ENCODE data around the gene AGPAT2. TPM values are rescaled to one million over a fixed set of nuclear protein-coding genes. Genes with fewer than 3 reads are reported as not detected.

Gene AGPAT2
- total and polyA plus RNA-seq, 2 experiments from 2014 or later: 31.8 to 44.7 TPM

DNA sequence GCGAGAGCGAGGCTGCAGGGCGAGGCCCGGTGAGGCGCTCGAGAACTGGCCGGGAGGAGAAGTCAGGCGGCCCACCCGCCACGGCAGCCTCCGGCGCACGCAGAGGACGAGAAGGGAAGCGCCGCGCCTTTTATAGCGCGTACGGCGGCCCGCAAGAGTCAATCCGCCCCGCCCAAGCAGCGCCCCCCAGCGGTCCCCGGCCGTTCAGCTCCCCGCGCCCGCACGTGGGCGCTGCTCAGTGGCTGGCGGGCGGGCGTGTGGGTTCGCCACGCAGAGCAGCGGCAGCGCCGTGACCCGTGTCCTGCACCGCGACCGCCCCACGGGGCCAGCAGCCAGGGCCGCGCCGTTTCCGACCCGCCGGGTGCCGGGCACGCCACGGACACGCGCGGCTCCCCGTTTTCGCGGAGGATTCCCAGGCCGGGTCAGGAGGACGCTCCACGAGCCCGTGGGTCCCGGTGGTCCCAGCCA, 40.9 kb upstream of the AGPAT2 start:
- Histone ChIP-seq H4K20me1 (replicated peaks; ENCODE audit: insufficient read depth) (peaks cover 31% of the 10 kb centered on the region), H2AFZ (no peak overlapping the region; the same call in 1 of the 2 replicates), H3K4me1 (ENCODE audit: insufficient read depth) (peaks cover 9% of the 10 kb centered on the region; the same call in 1 of the 2 replicates), H3K27ac (ENCODE audit: low read depth) (no peak overlapping the region), H3K36me3 (ENCODE audit: insufficient read depth) (peaks cover 22% of the 10 kb centered on the region), H3K4me3 (peak overlapping the region; percentile 99), H3K27me3 (ENCODE audit: insufficient read depth) (peaks cover 15% of the 10 kb centered on the region), H3K4me2 (peak overlapping the region; percentile 94), H3F3A (replicated peaks; ENCODE audit: low read depth) (peaks cover 43% of the 10 kb centered on the region), H3K79me2 (replicated peaks; ENCODE audit: insufficient read depth) (peaks cover 35% of the 10 kb centered on the region), H3K9me2 (ENCODE audit: insufficient read depth) (no peaks in the 10 kb centered on the region)
- peak; percentile 50 for ATAC-seq
- Mint-ChIP-seq H3K9me3 (no peaks in the 10 kb centered on the region; the same call in 1 of the 3 replicates), H3K4me1 (peaks cover 18% of the 10 kb centered on the region), H3K27ac (no peak overlapping the region), H3K4me3 (peak overlapping the region; percentile 93; the same call in 2 of the 3 replicates), H3K27me3 (ENCODE audit: insufficient read depth, low read depth, poor library complexity) (peaks cover 28% of the 10 kb centered on the region), H3K36me3 (ENCODE audit: low read depth) (peaks cover 48% of the 10 kb centered on the region)
- peak; percentile 79 for DNase-seq (ENCODE audit: low spot score)
- TF ChIP-seq, protein P1, sequence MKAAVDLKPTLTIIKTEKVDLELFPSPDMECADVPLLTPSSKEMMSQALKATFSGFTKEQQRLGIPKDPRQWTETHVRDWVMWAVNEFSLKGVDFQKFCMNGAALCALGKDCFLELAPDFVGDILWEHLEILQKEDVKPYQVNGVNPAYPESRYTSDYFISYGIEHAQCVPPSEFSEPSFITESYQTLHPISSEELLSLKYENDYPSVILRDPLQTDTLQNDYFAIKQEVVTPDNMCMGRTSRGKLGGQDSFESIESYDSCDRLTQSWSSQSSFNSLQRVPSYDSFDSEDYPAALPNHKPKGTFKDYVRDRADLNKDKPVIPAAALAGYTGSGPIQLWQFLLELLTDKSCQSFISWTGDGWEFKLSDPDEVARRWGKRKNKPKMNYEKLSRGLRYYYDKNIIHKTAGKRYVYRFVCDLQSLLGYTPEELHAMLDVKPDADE (IDR thresholded peaks at IDR 0.05): peak; percentile 45; the same call in 1 of the 2 replicates
- no peak for TF ChIP-seq EZH2 (IDR thresholded peaks at IDR 0.05; ENCODE audit: low read depth, unreplicated experiment)
- TF ChIP-seq, protein P2, sequence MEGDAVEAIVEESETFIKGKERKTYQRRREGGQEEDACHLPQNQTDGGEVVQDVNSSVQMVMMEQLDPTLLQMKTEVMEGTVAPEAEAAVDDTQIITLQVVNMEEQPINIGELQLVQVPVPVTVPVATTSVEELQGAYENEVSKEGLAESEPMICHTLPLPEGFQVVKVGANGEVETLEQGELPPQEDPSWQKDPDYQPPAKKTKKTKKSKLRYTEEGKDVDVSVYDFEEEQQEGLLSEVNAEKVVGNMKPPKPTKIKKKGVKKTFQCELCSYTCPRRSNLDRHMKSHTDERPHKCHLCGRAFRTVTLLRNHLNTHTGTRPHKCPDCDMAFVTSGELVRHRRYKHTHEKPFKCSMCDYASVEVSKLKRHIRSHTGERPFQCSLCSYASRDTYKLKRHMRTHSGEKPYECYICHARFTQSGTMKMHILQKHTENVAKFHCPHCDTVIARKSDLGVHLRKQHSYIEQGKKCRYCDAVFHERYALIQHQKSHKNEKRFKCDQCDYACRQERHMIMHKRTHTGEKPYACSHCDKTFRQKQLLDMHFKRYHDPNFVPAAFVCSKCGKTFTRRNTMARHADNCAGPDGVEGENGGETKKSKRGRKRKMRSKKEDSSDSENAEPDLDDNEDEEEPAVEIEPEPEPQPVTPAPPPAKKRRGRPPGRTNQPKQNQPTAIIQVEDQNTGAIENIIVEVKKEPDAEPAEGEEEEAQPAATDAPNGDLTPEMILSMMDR (conservative IDR thresholded peaks at IDR 0.05; ENCODE audit: low read depth in 2 of 2): peak; percentile 56 to 79
- peak; percentile 88 for TF ChIP-seq CREB1 (CRISPR knock-in tag; IDR thresholded peaks at IDR 0.05; ENCODE audit: low read depth)
- no peak for TF ChIP-seq NANOG (IDR thresholded peaks at IDR 0.05; ENCODE audit: borderline replicate concordance)
- peak; percentile 95 for TF ChIP-seq POLR2AphosphoS5 (IDR thresholded peaks at IDR 0.05; ENCODE audit: low read depth)

- DNase-seq (ENCODE audit: low spot score) (no peak), ATAC-seq (peak; percentile 1; the same call in 2 of the 3 replicates)
- Histone ChIP-seq H4K20me1 (replicated peaks; ENCODE audit: insufficient read depth) (peaks cover 31% of the 10 kb centered on the region), H3K27me3 (ENCODE audit: insufficient read depth) (peaks cover 15% of the 10 kb centered on the region), H2AFZ (no peak overlapping the region), H3K4me1 (ENCODE audit: insufficient read depth) (peaks cover 9% of the 10 kb centered on the region; the same call in 1 of the 2 replicates), H3K36me3 (ENCODE audit: insufficient read depth) (peaks cover 22% of the 10 kb centered on the region), H3K4me3 (peak overlapping the region; percentile 99), H3K4me2 (peak overlapping the region; percentile 94), H3K79me2 (replicated peaks; ENCODE audit: insufficient read depth) (peaks cover 35% of the 10 kb centered on the region), H3F3A (replicated peaks; ENCODE audit: low read depth) (peaks cover 50% of the 10 kb centered on the region), H3K9me2 (ENCODE audit: insufficient read depth) (no peaks in the 10 kb centered on the region), H3K27ac (ENCODE audit: low read depth) (0 out of 2 replicates have a peak overlapping the region, but pooled peaks have one; percentile 39)
- Mint-ChIP-seq H3K27me3 (ENCODE audit: insufficient read depth, low read depth, poor library complexity) (peaks cover 27% of the 10 kb centered on the region), H3K9me3 (no peaks in the 10 kb centered on the region; the same call in 2 of the 3 replicates), H3K27ac (peak overlapping the region; percentile 94), H3K4me1 (peaks cover 18% of the 10 kb centered on the region), H3K4me3 (peak overlapping the region; percentile 93), H3K36me3 (ENCODE audit: low read depth) (peaks cover 50% of the 10 kb centered on the region)
- TF ChIP-seq JUNB (IDR thresholded peaks at IDR 0.05; ENCODE audit: unreplicated experiment) (no peak), NANOG (IDR thresholded peaks at IDR 0.05; ENCODE audit: borderline replicate concordance) (no peak)
- TF ChIP-seq, protein P1 (IDR thresholded peaks at IDR 0.05): no peak
- TF ChIP-seq, protein P3, sequence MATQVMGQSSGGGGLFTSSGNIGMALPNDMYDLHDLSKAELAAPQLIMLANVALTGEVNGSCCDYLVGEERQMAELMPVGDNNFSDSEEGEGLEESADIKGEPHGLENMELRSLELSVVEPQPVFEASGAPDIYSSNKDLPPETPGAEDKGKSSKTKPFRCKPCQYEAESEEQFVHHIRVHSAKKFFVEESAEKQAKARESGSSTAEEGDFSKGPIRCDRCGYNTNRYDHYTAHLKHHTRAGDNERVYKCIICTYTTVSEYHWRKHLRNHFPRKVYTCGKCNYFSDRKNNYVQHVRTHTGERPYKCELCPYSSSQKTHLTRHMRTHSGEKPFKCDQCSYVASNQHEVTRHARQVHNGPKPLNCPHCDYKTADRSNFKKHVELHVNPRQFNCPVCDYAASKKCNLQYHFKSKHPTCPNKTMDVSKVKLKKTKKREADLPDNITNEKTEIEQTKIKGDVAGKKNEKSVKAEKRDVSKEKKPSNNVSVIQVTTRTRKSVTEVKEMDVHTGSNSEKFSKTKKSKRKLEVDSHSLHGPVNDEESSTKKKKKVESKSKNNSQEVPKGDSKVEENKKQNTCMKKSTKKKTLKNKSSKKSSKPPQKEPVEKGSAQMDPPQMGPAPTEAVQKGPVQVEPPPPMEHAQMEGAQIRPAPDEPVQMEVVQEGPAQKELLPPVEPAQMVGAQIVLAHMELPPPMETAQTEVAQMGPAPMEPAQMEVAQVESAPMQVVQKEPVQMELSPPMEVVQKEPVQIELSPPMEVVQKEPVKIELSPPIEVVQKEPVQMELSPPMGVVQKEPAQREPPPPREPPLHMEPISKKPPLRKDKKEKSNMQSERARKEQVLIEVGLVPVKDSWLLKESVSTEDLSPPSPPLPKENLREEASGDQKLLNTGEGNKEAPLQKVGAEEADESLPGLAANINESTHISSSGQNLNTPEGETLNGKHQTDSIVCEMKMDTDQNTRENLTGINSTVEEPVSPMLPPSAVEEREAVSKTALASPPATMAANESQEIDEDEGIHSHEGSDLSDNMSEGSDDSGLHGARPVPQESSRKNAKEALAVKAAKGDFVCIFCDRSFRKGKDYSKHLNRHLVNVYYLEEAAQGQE (IDR thresholded peaks at IDR 0.05; ENCODE audit: unreplicated experiment): no peak
- TF ChIP-seq, protein P2 (conservative IDR thresholded peaks at IDR 0.05; ENCODE audit: low read depth in 2 of 2): peak in 1 of 2 experiments; percentile 46; a peak in 2 of 4 replicates
Measured at GRCh38 chr9:136726631-136727191, 39.5 kb upstream of the AGPAT2 start.
